K562 (cell line): ENCODE data around the gene LOXHD1. TPM values are rescaled to one million over a fixed set of nuclear protein-coding genes. Genes with fewer than 3 reads are reported as not detected.

Experiments used
- ATAC-seq: fragments of 200-7000 bp; cut with Tn5 transposase; 3 replicates; pipeline ENCODE4 v1.9.1; 2020; ENCODE audit warnings: moderate library complexity
- BruUV-seq: library from RNA; stranded (reverse); fragments of 400-500 nt; replicated peaks from 2 replicates; lab custom pipeline; 2021; lab: Mats Ljungman, UMichigan
- CTCF ChIA-PET: fragments of 300-600 bp; formaldehyde crosslinking; extraction: SDS; loops from one replicate; lab custom pipeline; 2021; ENCODE audit warnings: low intra/inter-chr PET ratio; lab: Yijun Ruan, JAX
- POLR2A ChIA-PET: fragments of 300-600, 350-650 bp; sonication (Branson Sonifier 250); formaldehyde crosslinking; extraction: SDS; loops from one replicate; lab custom pipeline; 2021; ENCODE audit warnings: antibody characterized with exemption, inconsistent platforms; lab: Yijun Ruan, JAX
- DNase-seq, 4 experiments: peaks; one replicate each; pipeline versions ENCODE4 v3.0.0 to v3.0.0-alpha.2; 2011 to 2018; ENCODE audit warnings: low spot score in 3 of 4, mixed read lengths in 3 of 4; ENCODE audit errors: extremely low read depth in 1 of 4
- FAIRE-seq: peaks from 2 replicates; lab custom pipeline; 2011; peaks lifted over from hg19 to GRCh38; lab: Jason Lieb, UNC
- H2AFZ ChIP-seq: 2 replicates; pipeline ENCODE4 v1.6.0; 2011; ENCODE audit warnings: low read depth, low read length, control low read depth, inconsistent platforms
- H3K27ac ChIP-seq: fragments of 200-600 bp; 3 replicates; pipeline ENCODE4 v1.8.0; 2011; ENCODE audit warnings: low read depth, mild to moderate bottlenecking, control low read depth, inconsistent platforms, low read length, moderate library complexity, mixed read lengths; ENCODE audit errors: extremely low read depth
- H3K27me3 ChIP-seq, 2 experiments: fragments of 300-600 bp in 1 of 2; 2 replicates in 1 of 2; 3 replicates in 1 of 2; pipeline versions ENCODE4 v1.6.0 to v1.8.0; 2011; ENCODE audit warnings: inconsistent platforms in 2 of 2, low read length in 2 of 2, mild to moderate bottlenecking in 1 of 2, mixed read lengths in 1 of 2, moderate library complexity in 1 of 2; ENCODE audit not compliant: control insufficient read depth in 2 of 2, insufficient read depth in 2 of 2
- H3K36me3 ChIP-seq: fragments of 300-600 bp; 3 replicates; pipeline ENCODE4 v1.8.0; 2011; ENCODE audit warnings: mild to moderate bottlenecking, low read length, inconsistent platforms; ENCODE audit not compliant: control insufficient read depth, insufficient read depth
- H3K4me1 ChIP-seq, 2 experiments: fragments of 200-600 bp in 1 of 2; replicated peaks in 1 of 2; 2 replicates in 1 of 2; 3 replicates in 1 of 2; pipeline versions ENCODE4 v1.5.1 to v1.8.0; 2011; ENCODE audit warnings: inconsistent platforms in 2 of 2, low read length in 2 of 2, mild to moderate bottlenecking in 1 of 2, mixed read lengths in 1 of 2, moderate library complexity in 1 of 2; ENCODE audit not compliant: control insufficient read depth in 2 of 2, insufficient read depth in 2 of 2
- H3K4me2 ChIP-seq: 2 replicates; pipeline ENCODE4 v1.6.1; 2011; ENCODE audit warnings: low read length, control low read depth, inconsistent platforms, mixed read lengths; ENCODE audit not compliant: insufficient read depth
- H3K4me3 ChIP-seq: fragments of 200-600 bp; sonication (generic), shearing (Covaris generic); 2 replicates; pipeline ENCODE4 v1.5.1; 2016; ENCODE audit warnings: control low read depth, inconsistent platforms
- H3K79me2 ChIP-seq: fragments of 200-600 bp; 3 replicates; pipeline ENCODE4 v1.8.0; 2011; ENCODE audit warnings: low read length, inconsistent platforms; ENCODE audit not compliant: control insufficient read depth, insufficient read depth
- H3K9ac ChIP-seq, 2 experiments: 2 replicates each; pipeline versions ENCODE4 v1.6.0 to v1.6.1; 2011; ENCODE audit warnings: low read depth in 2 of 2, low read length in 2 of 2, control low read depth in 1 of 2, inconsistent platforms in 1 of 2, mild to moderate bottlenecking in 1 of 2, mixed read lengths in 1 of 2; ENCODE audit not compliant: insufficient read depth in 1 of 2
- H3K9me1 ChIP-seq: one replicate; pipeline ENCODE4 v1.6.0; 2011; ENCODE audit warnings: inconsistent platforms, mild to moderate bottlenecking, low read length, moderate library complexity; ENCODE audit not compliant: control insufficient read depth, insufficient read depth
- H3K9me3 ChIP-seq: replicated peaks from 2 replicates; pipeline ENCODE4 v1.5.1; 2011; ENCODE audit warnings: low read depth, low read length, inconsistent platforms; ENCODE audit not compliant: control insufficient read depth, insufficient read depth
- H4K20me1 ChIP-seq: replicated peaks from 2 replicates; pipeline ENCODE4 v1.6.1; 2011; ENCODE audit warnings: low read length, inconsistent platforms, mixed read lengths; ENCODE audit not compliant: control insufficient read depth, insufficient read depth
- E2F3 ChIP-seq: fragments of 250-450 bp; sonication (Bioruptor Pico); IDR thresholded peaks from 2 replicates; pipeline ENCODE4 v1.4.0; 2020; ENCODE audit warnings: mild to moderate bottlenecking
- GTF2A2 ChIP-seq: IDR thresholded peaks from 2 replicates; pipeline ENCODE4 v1.6.1; 2016; ENCODE audit warnings: mild to moderate bottlenecking, missing genetic modification characterization, missing compliant biosample characterization
- HNRNPH1 ChIP-seq: fragments of 200-400 bp; formaldehyde crosslinking; optimal IDR thresholded peaks from 2 replicates; pipeline ENCODE3; 2017; ENCODE audit warnings: low read depth, mild to moderate bottlenecking, low read length, moderate library complexity
- KLF1 ChIP-seq: fragments of 450-650 bp; IDR thresholded peaks from 2 replicates; pipeline ENCODE4 v1.6.1; 2016; ENCODE audit warnings: missing genetic modification characterization, missing compliant biosample characterization
- MTF1 ChIP-seq: fragments of 250-450 bp; sonication (Bioruptor Pico); IDR thresholded peaks from 2 replicates; pipeline ENCODE4 v1.9.0; 2021; ENCODE audit warnings: moderate library complexity, mild to moderate bottlenecking, inconsistent platforms, borderline replicate concordance
- PHTF2 ChIP-seq: fragments of 250-450 bp; sonication (Bioruptor Pico); IDR thresholded peaks from 2 replicates; pipeline ENCODE4 v1.5.0; 2021; ENCODE audit warnings: mild to moderate bottlenecking
- RFX7 ChIP-seq: fragments of 250-450 bp; sonication (Bioruptor Pico); IDR thresholded peaks from 2 replicates; pipeline ENCODE4 v1.5.1; 2021; ENCODE audit warnings: mild to moderate bottlenecking
- WGBS: fragments of 100-300 bp; shearing (Covaris generic); methylation state at CpG from one replicate; pipeline ENCODE4 v1.1.6; 2016; ENCODE audit warnings: low coverage, mixed read lengths; ENCODE audit not compliant: insufficient coverage; ENCODE audit errors: missing lambda C conversion rate; 5-methylcytosine and 5-hydroxymethylcytosine counted together
- in situ Hi-C: fragments of 300-500 bp; cut with MboI; formaldehyde crosslinking; loops from 4 replicates; pipeline ENCODE4 v1.15.0; 2018; ENCODE audit warnings: inconsistent platforms, mixed read lengths
- intact Hi-C: fragments of 100-400 bp; cut with micrococcal nuclease; formaldehyde crosslinking; loops from 2 replicates; pipeline ENCODE4 v1.14.2; 2022
- polyA plus RNA-seq, 8 experiments: library from polyadenylated mRNA; depleted of rRNA in 4 of 8; stranded (reverse) in 5 of 8; unstranded in 3 of 8; fragments of >200 nt; fragmentation: Nextera tagmentation in 2 of 8; fragmentation: Illumina TruSeq in 1 of 8; extraction: Ambion mirVana in 2 of 8; extraction: Trizol in 1 of 8; gene quantifications; 2 replicates each; pipeline versions ENCODE4 v1.2.1 to v1.2.3, GENCODE V29; 2011 to 2014; ENCODE audit warnings: inconsistent platforms in 1 of 8, missing spikeins in 1 of 8
- total RNA-seq, 7 experiments: library from RNA; depleted of rRNA in 6 of 7; stranded (reverse); fragments of >200 nt in 6 of 7; fragmentation: Illumina TruSeq in 2 of 7; extraction: Trizol in 2 of 7; gene quantifications; 2 replicates each; pipeline versions ENCODE4 v1.2.1 to v1.2.3, GENCODE V29; 2011 to 2021; ENCODE audit warnings: low replicate concordance in 1 of 7
- TF ChIP-seq, protein P1 (sequence below): conservative IDR thresholded peaks from 2 replicates; pipeline ENCODE4 v1.6.1; 2011; ENCODE audit warnings: low read depth, mild to moderate bottlenecking, low read length; ENCODE audit not compliant: control insufficient read depth

The LOXHD1 gene
- total and polyA plus RNA-seq, 9 of the 15 experiments (the other 6 are each of a cell fraction or from before 2014, with no cell fraction given): not detected

DNA sequence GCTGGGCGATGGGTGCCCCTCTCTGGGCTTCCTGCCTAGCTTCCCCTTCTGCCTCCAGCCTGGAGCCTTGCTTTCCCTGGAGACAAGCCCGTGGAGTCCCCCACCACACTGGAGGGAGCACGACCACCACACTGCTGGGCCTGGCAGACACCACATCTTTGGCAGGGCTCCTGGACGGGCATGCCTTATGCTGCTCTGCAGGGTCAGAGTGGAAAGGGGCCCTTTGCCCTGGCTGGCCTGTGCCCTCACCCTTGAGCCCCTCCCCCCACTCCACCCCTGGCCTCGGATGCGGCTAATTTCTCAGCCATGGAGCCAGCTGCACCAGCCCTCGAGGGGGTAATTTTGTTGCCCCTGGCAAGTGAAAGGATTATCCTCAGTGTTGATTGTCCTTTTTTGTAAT is 194.5 kb downstream of the LOXHD1 start:
- no peak overlapping the region for H3K9ac ChIP-seq
- H3K4me3 ChIP-seq: no peak overlapping the region
- no peaks in the 10 kb centered on the region for H3K79me2 ChIP-seq
- DNase-seq (no peak), FAIRE-seq (no peak), ATAC-seq (no peak)
- H3K9me3 ChIP-seq: no peaks in the 10 kb centered on the region
- WGBS: 0% methylated on average over 4 of the region's 7 CpGs
- H3K4me2 ChIP-seq: no peak overlapping the region
- TF ChIP-seq E2F3 (CRISPR knock-in tag) (no peak), MTF1 (CRISPR knock-in tag) (no peak), PHTF2 (CRISPR knock-in tag) (no peak), HNRNPH1 (no peak), GTF2A2 (tag) (no peak), KLF1 (tag) (no peak), RFX7 (no peak)
- TF ChIP-seq, protein P1, sequence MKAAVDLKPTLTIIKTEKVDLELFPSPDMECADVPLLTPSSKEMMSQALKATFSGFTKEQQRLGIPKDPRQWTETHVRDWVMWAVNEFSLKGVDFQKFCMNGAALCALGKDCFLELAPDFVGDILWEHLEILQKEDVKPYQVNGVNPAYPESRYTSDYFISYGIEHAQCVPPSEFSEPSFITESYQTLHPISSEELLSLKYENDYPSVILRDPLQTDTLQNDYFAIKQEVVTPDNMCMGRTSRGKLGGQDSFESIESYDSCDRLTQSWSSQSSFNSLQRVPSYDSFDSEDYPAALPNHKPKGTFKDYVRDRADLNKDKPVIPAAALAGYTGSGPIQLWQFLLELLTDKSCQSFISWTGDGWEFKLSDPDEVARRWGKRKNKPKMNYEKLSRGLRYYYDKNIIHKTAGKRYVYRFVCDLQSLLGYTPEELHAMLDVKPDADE: no peak
- in situ Hi-C loops (no loop called here), intact Hi-C loops (no loop called here)
- H3K9me1 ChIP-seq: no peaks in the 10 kb centered on the region
- H4K20me1 ChIP-seq: no peaks in the 10 kb centered on the region
- ChIA-PET CTCF (no interaction called here), POLR2A (interaction anchor here (0.6 kb wide), 1 partner anchor 107 kb away, joined by 3 read pairs; no protein-coding TSS in a partner anchor)
- BruUV-seq: no TSS peak
- H3K27ac ChIP-seq: no peak overlapping the region
- H3K4me1 ChIP-seq: no peaks in the 10 kb centered on the region
- no peaks in the 10 kb centered on the region for H3K36me3 ChIP-seq
- H2AFZ ChIP-seq: no peak overlapping the region
- H3K27me3 ChIP-seq: peaks cover 8 to 21% of the 10 kb centered on the region in 2 experiments; a peak in 3 of 5 replicates
